Activated naive CD4-positive, alpha-beta T cell treated with anti-CD3 and anti-CD28 coated beads, Interleukin-2, amount 50 U/mL, for 24 hours (primary cell): ENCODE results near the gene AAK1.

Experiments
- H3K27ac Mint-ChIP-seq: one replicate; pipeline ENCODE4 v1.8.0; 2021; ENCODE audit warnings: mild to moderate bottlenecking, mixed read lengths
- H3K27me3 Mint-ChIP-seq: one replicate; pipeline ENCODE4 v1.8.0; 2021; ENCODE audit warnings: mixed read lengths
- H3K36me3 Mint-ChIP-seq: one replicate; pipeline ENCODE4 v1.8.0; 2021; ENCODE audit warnings: mixed read lengths
- H3K4me1 Mint-ChIP-seq: one replicate; pipeline ENCODE4 v1.8.0; 2021; ENCODE audit warnings: mixed read lengths
- H3K4me3 Mint-ChIP-seq: one replicate; pipeline ENCODE4 v1.8.0; 2021; ENCODE audit warnings: mild to moderate bottlenecking, mixed read lengths
- H3K9me3 Mint-ChIP-seq: one replicate; pipeline ENCODE4 v1.8.0; 2021; ENCODE audit warnings: mixed read lengths

The AAK1 gene

DNA sequence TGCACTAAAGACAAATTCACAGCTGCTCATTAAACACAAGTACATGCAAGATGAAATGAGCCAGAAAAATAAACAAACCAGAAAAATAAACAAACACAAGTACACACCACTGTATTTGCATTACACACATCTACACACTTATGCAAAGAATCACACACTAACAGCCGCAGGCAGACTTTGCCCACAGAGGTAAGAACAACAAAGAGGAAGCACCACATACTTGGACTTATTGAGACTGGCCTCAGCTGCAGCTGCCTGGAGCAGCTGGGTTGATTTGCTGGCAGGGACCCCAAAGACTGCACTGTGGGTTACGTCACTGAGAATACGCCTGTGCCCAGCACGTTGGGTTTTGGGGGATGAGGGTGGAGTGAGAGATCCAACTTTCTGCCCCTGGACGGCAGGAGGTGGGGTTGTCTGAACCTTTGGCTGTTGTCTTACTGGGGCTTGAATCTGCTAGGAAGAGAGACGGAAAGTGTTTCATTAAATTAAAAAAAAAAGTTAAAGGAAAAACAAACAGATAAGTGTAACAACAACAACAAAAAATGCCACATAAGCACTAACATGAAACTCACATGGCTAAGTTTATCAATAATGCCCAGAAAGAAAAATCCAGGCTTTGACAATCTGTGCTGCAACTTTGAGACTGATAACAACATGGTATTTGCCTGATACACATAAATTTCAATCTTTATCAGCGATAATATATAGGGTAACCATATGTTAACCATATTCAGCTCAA, 134.4 kb downstream of the AAK1 start:
- H3K9me3 Mint-ChIP-seq: no peaks in the 10 kb centered on the region
- no peaks in the 10 kb centered on the region for H3K27me3 Mint-ChIP-seq
- H3K36me3 Mint-ChIP-seq: peaks cover 50% of the 10 kb centered on the region
- peaks cover 37% of the 10 kb centered on the region for H3K4me1 Mint-ChIP-seq
- peak overlapping the region; percentile 38 for H3K27ac Mint-ChIP-seq
- no peak overlapping the region for H3K4me3 Mint-ChIP-seq

DNA sequence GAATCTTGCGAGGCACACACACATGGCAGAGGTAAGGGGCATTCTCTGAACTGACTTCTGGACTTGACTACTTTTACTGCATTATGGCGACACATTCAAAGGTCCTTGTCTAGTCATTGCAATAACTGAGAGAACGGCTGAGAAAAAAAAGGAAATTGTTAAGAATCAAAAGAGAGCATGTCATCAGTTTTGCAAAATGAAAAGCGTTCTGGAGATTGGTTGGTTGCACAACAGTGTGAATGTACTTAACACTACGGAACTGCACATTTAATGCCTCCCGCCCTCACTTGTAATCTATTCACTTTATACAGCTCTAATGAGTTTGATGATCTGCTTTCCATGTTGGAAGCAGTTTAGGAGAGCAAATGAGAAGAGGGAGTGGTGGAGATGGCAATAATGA, 137.8 kb downstream of the AAK1 start:
- H3K27ac Mint-ChIP-seq: peak overlapping the region; percentile 9
- peaks cover 31% of the 10 kb centered on the region for H3K36me3 Mint-ChIP-seq
- H3K9me3 Mint-ChIP-seq: no peaks in the 10 kb centered on the region
- no peaks in the 10 kb centered on the region for H3K27me3 Mint-ChIP-seq
- peaks cover 51% of the 10 kb centered on the region for H3K4me1 Mint-ChIP-seq
- H3K4me3 Mint-ChIP-seq: no peak overlapping the region

DNA sequence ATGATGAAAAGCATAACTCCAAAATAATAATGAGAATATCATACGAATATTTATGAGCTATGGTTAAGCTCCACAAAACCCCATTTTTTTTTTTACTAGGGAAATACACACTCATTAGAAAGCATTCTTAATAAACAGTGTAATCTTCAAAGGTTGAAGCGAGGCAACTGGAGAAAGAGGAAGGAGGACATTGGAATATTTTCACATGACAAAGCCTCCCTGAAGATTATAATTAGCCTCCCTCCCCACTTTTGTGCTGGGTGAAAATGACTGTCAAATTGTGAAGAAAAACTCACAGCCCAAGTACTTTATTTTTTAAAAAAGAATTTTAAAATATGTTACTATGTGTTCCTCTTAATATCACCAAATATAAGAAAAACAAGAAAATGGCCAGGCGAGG, 142.2 kb downstream of the AAK1 start:
- Mint-ChIP-seq H3K9me3 (no peaks in the 10 kb centered on the region), H3K4me1 (peaks cover 44% of the 10 kb centered on the region), H3K4me3 (no peak overlapping the region), H3K27me3 (no peaks in the 10 kb centered on the region), H3K36me3 (peaks cover 14% of the 10 kb centered on the region), H3K27ac (peak overlapping the region; percentile 76)

DNA sequence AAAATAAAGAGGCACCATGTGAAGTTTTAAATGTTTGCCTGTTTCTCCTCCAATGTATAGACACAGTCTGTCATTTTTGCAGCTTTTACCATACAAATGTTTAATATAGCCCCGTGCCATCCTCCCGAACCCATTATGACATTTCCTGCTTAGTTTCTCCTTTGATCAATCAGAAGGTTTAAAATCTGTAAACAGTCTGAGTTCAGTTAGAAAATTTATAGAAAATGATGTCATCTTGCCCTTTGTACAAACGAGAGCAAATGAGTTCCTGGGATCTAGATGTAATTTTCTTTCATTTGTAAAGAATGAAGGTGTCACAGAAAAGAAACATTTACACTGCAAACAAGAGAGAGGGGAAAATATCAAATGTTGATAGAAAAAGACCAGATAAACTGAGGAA, 143.6 kb downstream of the AAK1 start:
- H3K4me3 Mint-ChIP-seq: peak overlapping the region; percentile 80
- peak overlapping the region; percentile 95 for H3K27ac Mint-ChIP-seq
- peaks cover 16% of the 10 kb centered on the region for H3K36me3 Mint-ChIP-seq
- peaks cover 42% of the 10 kb centered on the region for H3K4me1 Mint-ChIP-seq
- no peaks in the 10 kb centered on the region for H3K27me3 Mint-ChIP-seq
- no peaks in the 10 kb centered on the region for H3K9me3 Mint-ChIP-seq

DNA sequence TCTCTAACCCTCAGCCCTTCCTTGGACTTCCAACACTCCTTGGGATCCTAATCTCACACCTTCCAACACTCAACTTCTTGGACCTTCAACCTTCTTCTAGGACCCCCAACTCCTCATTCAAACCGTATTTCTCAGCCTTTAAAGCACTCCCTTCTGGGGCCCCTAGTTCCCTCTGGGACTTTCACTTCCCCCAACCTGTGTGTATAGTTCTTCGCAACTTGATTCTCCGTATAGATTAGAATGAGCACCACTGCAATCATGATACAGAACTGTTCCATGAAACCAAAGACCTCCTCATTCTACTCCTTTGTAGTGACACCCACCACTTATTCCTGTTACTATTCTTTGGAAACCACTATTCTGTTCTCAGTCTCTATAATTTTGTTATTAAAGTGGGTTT, 144.3 kb downstream of the AAK1 start:
- Mint-ChIP-seq H3K27me3 (no peaks in the 10 kb centered on the region), H3K27ac (peak overlapping the region; percentile 95), H3K36me3 (peaks cover 16% of the 10 kb centered on the region), H3K4me1 (peaks cover 42% of the 10 kb centered on the region), H3K9me3 (no peaks in the 10 kb centered on the region), H3K4me3 (peak overlapping the region; percentile 45)

DNA sequence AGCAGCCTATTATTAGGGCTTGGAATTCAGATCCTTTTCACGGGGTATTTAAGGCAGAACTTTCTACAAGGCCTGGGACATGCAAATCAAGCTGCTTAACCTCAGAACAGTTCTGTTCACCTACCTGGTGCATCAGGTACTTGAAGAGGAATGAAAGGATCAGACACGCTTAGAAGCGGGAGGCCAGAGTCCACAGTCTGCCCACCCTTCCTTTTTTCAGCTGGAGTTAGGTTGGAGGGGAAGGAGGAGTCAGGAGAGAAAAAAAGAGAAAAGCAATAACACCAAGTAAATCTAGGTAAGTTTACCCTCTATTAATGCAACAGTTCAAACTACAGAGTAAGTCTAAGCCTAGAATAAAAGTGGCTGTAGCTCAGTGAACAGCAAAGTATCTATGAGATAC, 147.7 kb downstream of the AAK1 start:
- no peak overlapping the region for H3K4me3 Mint-ChIP-seq
- H3K4me1 Mint-ChIP-seq: peaks cover 57% of the 10 kb centered on the region
- H3K27ac Mint-ChIP-seq: peak overlapping the region; percentile 46
- H3K9me3 Mint-ChIP-seq: no peaks in the 10 kb centered on the region
- H3K36me3 Mint-ChIP-seq: peaks cover 20% of the 10 kb centered on the region
- no peaks in the 10 kb centered on the region for H3K27me3 Mint-ChIP-seq

DNA sequence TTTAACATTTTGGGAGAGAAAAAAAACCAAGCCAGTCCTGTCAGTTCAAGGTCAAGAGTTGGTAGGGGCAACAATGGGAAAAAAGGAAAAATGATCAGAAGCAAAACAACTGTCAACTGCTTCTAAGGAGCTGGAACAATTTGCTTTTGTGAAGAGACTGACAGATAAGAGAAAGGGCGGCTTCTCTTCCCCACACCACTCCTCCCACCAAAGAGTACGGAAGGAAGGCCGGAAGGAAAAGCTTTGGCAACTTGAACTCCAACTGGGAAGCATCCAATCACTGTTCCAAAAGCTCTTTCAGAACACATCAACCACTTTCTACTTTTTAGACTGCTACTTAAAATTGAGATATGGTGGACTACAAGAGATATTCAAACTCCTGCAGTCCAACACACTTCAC, 148.5 kb downstream of the AAK1 start:
- Mint-ChIP-seq H3K27ac (no peak overlapping the region), H3K27me3 (no peaks in the 10 kb centered on the region), H3K4me3 (no peak overlapping the region), H3K4me1 (peaks cover 57% of the 10 kb centered on the region), H3K9me3 (no peaks in the 10 kb centered on the region), H3K36me3 (peaks cover 22% of the 10 kb centered on the region)

DNA sequence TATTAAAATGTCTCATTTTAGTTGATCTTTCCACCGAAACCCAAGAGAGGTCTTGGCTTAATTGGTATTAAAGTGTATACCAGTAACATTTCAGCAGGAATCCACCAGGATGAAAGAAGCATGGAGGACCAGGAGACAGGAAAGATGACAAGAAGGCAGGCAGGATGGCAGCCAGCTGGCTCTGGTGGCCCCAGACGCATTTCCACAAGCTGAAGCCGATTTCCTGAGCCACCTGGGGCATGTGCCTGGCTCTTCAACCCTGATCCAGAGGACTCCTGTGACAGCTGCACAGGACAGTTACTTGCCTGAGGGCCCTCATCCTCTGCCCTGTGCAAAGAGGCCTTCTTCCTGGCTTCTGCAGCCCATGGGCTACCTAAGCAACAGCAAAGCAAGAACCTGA, 149.4 kb downstream of the AAK1 start:
- no peaks in the 10 kb centered on the region for H3K9me3 Mint-ChIP-seq
- H3K4me1 Mint-ChIP-seq: peaks cover 55% of the 10 kb centered on the region
- H3K27ac Mint-ChIP-seq: peak overlapping the region; percentile 23
- H3K36me3 Mint-ChIP-seq: peaks cover 18% of the 10 kb centered on the region
- H3K4me3 Mint-ChIP-seq: no peak overlapping the region
- no peaks in the 10 kb centered on the region for H3K27me3 Mint-ChIP-seq

DNA sequence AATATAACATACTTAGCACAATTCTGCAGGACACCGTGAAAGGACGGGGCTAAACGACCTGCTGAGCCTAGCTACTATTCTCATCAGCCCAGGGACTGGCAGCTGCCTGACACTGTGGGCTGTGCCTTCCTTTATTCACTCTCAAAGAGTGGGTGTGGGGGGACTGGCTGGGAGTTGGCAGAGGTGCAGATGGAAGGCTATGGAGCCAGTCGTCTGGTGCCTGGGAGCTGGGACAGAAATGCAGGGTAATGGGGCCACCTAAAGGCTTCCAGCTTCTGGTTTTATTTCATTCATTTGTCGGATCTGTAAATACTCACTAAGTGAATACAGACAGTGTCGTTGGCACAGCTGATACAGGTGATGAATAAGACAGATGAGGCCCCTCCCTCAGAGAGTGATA, 150.3 kb downstream of the AAK1 start:
- no peak overlapping the region for H3K4me3 Mint-ChIP-seq

DNA sequence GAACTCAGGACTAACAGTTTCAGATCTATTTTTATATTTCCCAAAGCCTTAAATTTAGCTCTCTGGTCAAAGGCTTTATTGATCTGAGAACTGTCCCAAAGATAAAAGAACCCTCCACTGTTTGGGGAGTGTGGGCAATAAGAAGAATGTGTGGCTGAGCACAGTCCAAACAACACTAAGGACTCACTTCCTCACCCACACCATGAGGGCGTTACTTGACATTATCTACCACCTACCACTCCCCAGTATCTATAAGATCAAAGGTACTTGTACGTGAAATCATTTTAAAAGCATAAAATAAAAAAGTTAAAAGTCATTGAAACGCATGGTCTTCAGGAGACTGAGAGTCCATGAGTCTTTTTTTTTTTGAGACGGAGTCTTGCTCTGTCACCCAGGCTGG, 151.7 kb downstream of the AAK1 start:
- no peaks in the 10 kb centered on the region for H3K27me3 Mint-ChIP-seq
- no peaks in the 10 kb centered on the region for H3K9me3 Mint-ChIP-seq
- H3K4me3 Mint-ChIP-seq: no peak overlapping the region
- H3K27ac Mint-ChIP-seq: peak overlapping the region; percentile 82
- peaks cover 45% of the 10 kb centered on the region for H3K4me1 Mint-ChIP-seq
- peaks cover 19% of the 10 kb centered on the region for H3K36me3 Mint-ChIP-seq

More for the DNA sequence above, 150.3 kb downstream of the AAK1 start:
- Mint-ChIP-seq H3K27ac (no peak overlapping the region), H3K27me3 (no peaks in the 10 kb centered on the region), H3K9me3 (no peaks in the 10 kb centered on the region), H3K4me1 (peaks cover 49% of the 10 kb centered on the region), H3K36me3 (peaks cover 20% of the 10 kb centered on the region)

DNA sequence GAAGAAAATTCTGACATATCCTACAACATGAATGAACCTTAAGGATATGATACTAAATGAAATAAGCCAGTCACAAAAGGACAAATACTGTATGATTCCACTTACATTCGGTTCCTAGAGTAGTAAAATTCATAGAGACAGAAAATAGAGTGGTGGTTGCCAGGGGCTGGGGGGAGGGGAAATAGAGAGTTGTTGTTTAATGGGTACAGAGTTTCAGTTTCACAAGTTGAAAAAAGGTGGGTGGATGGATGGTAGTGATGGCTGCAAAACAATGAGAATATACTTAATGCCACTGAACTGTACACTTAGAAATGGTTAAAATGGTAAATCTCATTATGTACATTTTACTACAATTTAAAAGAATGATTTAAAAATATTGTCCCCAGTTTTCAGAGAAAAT, 153.1 kb downstream of the AAK1 start:
- Mint-ChIP-seq H3K27me3 (no peaks in the 10 kb centered on the region), H3K9me3 (no peaks in the 10 kb centered on the region), H3K4me1 (peaks cover 42% of the 10 kb centered on the region), H3K36me3 (peaks cover 17% of the 10 kb centered on the region), H3K4me3 (no peak overlapping the region), H3K27ac (peak overlapping the region; percentile 36)

DNA sequence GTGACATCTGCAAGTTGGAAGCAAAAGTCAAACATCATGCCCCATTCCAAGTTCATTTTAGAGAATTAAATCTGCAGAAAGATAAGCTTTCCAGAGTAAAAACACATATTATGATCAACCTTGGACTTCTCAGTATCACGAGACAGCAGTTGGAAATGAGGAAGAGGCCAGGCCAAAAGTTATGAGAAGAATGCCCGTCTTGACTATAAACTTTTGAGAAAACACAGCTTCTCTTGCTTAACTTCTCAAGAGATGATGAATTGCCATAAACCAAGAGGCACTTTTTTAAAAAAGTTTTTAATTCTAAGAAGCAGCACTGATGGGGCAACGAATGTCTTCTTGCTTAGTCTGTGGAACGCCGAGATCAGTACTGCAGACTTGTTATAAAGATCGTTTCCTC, 153.7 kb downstream of the AAK1 start:
- Mint-ChIP-seq H3K27me3 (no peaks in the 10 kb centered on the region), H3K4me1 (peaks cover 47% of the 10 kb centered on the region), H3K27ac (no peak overlapping the region), H3K9me3 (no peaks in the 10 kb centered on the region), H3K36me3 (peaks cover 19% of the 10 kb centered on the region), H3K4me3 (no peak overlapping the region)

DNA sequence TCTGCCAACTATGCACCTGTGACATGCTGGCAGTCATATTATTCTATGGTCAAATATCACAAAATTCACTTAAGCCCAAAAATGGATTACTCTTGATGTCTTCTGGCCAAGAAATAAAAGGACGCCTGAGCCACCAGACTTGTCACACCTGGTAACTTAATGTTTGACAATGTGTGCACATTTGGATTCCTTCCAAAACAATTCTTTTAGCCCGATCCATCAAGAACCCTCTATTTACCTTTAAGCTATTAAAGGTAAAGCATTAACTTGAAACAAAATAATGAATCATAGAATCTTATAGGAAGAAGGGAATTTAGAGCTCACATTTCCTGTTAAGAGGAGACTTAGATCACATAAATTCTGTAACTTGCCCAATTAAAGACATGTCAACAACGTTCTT, 159.8 kb downstream of the AAK1 start:
- Mint-ChIP-seq H3K4me3 (no peak overlapping the region), H3K27ac (no peak overlapping the region), H3K4me1 (peaks cover 24% of the 10 kb centered on the region), H3K27me3 (no peaks in the 10 kb centered on the region), H3K9me3 (no peaks in the 10 kb centered on the region), H3K36me3 (peaks cover 18% of the 10 kb centered on the region)

DNA sequence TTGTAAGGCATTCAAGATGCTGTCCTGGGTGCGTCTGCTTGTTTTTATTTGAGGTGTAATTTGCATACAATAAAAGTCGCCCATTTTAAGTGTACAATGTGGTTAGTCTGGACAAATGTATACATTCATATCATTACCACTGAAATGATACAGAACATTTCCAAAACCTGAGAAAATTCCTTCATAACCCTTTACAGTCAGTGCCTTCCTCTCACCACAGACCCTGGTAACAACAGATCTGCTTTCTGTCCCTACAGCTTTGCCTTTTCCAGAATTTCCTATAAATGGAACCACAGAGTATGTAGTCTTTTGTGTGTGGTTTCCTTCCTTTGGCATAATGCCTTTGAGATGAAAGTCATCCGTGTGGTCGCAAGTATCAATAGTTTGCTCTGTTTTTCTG, 160.5 kb downstream of the AAK1 start:
- Mint-ChIP-seq H3K27ac (no peak overlapping the region), H3K4me1 (peaks cover 27% of the 10 kb centered on the region), H3K27me3 (no peaks in the 10 kb centered on the region), H3K36me3 (peaks cover 13% of the 10 kb centered on the region), H3K9me3 (no peaks in the 10 kb centered on the region), H3K4me3 (no peak overlapping the region)

DNA sequence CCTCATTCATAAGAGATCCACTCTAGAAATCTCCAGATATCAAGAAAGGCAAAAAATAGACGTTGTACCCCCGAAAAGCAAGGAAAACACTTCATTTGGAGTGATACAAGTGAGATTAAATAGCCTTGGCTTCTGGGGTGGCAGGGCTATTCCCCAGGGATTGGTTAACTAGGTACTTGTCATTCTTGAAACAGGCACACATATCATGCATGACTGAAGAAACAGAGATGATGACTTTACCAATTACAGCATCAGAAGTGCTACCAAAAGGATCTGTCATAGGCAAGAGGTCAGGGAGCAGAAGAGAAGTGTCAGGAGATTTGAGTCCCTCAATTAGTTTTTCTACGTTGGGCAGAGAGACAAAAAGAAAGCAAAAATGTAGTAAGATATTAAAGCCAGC, 161.1 kb downstream of the AAK1 start:
- peaks cover 13% of the 10 kb centered on the region for H3K36me3 Mint-ChIP-seq
- H3K27ac Mint-ChIP-seq: peak overlapping the region; percentile 3

DNA sequence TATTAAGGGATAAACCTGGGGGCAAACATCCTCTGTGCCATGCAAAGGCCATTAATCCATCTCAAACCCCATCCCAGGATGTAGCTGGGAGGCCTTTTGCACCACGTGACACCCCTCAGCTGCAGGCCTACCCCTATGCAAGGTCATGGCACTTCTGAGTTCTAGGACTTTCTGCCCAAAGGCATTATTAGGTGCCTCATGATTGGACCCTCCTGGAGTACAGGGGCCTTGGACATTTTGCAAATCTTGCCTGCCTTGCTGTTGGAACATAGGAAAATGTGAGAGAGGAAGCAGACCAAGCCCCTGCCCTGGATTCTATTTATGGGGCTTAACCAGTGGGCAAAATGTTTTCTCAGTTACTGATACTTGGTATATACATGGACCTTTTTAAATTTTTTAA, 162.1 kb downstream of the AAK1 start:
- no peaks in the 10 kb centered on the region for H3K9me3 Mint-ChIP-seq
- H3K4me1 Mint-ChIP-seq: peaks cover 42% of the 10 kb centered on the region
- no peak overlapping the region for H3K4me3 Mint-ChIP-seq
- no peak overlapping the region for H3K27ac Mint-ChIP-seq
- no peaks in the 10 kb centered on the region for H3K27me3 Mint-ChIP-seq
- H3K36me3 Mint-ChIP-seq: peaks cover 18% of the 10 kb centered on the region

More for the DNA sequence above, 161.1 kb downstream of the AAK1 start:
- Mint-ChIP-seq H3K9me3 (no peaks in the 10 kb centered on the region), H3K4me1 (peaks cover 32% of the 10 kb centered on the region), H3K27me3 (no peaks in the 10 kb centered on the region), H3K4me3 (no peak overlapping the region)

DNA sequence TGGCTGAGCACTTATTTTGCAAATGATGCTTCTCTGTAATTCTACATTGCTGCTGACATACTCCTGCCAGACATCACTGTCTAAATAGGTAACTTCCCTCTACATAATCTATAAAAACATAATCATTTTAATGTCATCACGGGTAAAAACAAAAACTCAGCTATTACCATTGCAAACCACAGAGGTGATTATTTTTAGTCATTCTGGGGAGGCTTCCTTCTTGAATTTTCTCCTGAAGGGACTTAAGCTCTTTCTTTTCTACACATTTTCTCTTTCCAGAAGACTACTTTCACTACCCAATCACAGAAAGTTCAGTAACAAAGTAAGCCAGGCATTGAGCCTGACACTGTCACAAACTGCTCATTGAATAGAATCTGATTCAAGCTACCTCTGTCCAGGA, 165.9 kb downstream of the AAK1 start:
- H3K4me3 Mint-ChIP-seq: no peak overlapping the region
- peaks cover 37% of the 10 kb centered on the region for H3K4me1 Mint-ChIP-seq
- H3K9me3 Mint-ChIP-seq: no peaks in the 10 kb centered on the region
- no peaks in the 10 kb centered on the region for H3K27me3 Mint-ChIP-seq
- H3K36me3 Mint-ChIP-seq: peaks cover 21% of the 10 kb centered on the region
- peak overlapping the region; percentile 36 for H3K27ac Mint-ChIP-seq
